Testis (tissue), 2 donors: ENCODE data around the gene TGFBR3.

Experiments used
- POLR2A ChIP-seq: fragments of 450-650 bp; IDR thresholded peaks from one replicate; pipeline ENCODE4 v1.6.1; 2017; ENCODE audit warnings: antibody characterized with exemption, mild to moderate bottlenecking, moderate library complexity
- TF ChIP-seq, protein P1 (sequence below), 3 experiments: fragments of 450-650 bp in 2 of 3; fragments of 200-600 bp in 1 of 3; sonication (generic) in 1 of 3; IDR thresholded peaks; one replicate each; pipeline ENCODE4 v1.5.1; 2016 to 2019; ENCODE audit warnings: antibody characterized with exemption in 3 of 3, mild to moderate bottlenecking in 2 of 3, moderate library complexity in 1 of 3

DNA sequence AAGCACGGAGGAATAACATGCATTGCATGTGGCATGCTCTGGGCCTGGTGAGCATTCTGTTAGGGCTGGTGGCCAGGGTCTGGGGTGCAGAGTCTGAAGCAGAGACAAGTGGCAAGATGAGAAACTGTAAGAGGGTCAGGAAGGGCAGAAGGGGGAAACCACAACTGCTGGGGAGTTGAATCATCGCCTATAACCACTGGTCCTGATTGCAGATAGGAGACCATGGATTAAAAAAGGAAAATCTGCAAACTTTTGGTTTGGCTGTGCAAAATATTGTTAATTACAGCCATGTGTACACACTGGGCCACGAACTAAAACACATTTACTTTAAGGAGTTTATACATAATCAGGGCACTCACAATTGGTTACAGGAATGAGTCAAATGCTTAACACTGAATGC, 76.6 kb downstream of the TGFBR3 start:
- TF ChIP-seq, protein P1, sequence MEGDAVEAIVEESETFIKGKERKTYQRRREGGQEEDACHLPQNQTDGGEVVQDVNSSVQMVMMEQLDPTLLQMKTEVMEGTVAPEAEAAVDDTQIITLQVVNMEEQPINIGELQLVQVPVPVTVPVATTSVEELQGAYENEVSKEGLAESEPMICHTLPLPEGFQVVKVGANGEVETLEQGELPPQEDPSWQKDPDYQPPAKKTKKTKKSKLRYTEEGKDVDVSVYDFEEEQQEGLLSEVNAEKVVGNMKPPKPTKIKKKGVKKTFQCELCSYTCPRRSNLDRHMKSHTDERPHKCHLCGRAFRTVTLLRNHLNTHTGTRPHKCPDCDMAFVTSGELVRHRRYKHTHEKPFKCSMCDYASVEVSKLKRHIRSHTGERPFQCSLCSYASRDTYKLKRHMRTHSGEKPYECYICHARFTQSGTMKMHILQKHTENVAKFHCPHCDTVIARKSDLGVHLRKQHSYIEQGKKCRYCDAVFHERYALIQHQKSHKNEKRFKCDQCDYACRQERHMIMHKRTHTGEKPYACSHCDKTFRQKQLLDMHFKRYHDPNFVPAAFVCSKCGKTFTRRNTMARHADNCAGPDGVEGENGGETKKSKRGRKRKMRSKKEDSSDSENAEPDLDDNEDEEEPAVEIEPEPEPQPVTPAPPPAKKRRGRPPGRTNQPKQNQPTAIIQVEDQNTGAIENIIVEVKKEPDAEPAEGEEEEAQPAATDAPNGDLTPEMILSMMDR (IDR thresholded peaks at IDR 0.05): no peak
- TF ChIP-seq POLR2A: no peak
